HepG2 (cell line): ENCODE results near the gene OMA1. TPM values are rescaled to one million over a fixed set of nuclear protein-coding genes. Genes with fewer than 3 reads are reported as not detected.

Experiments
- ATAC-seq: fragments of 200-7000 bp; cut with Tn5 transposase; 3 replicates; pipeline ENCODE4 v1.9.1; 2020; ENCODE audit warnings: mild to moderate bottlenecking, moderate library complexity
- BruUV-seq: library from RNA; stranded (reverse); fragments of 400-500 nt; replicated peaks from 2 replicates; lab custom pipeline; 2021; lab: Mats Ljungman, UMichigan
- CTCF ChIA-PET: fragments of 300-600 bp; formaldehyde crosslinking; extraction: SDS; loops from one replicate; lab custom pipeline; 2021; ENCODE audit warnings: low total read pairs, inconsistent platforms, low intra/inter-chr PET ratio; lab: Yijun Ruan, JAX
- POLR2A ChIA-PET: fragments of 350-600 bp; sonication (Branson Sonifier 250); formaldehyde crosslinking; loops from one replicate; lab custom pipeline; 2020; ENCODE audit warnings: antibody characterized with exemption, inconsistent platforms; lab: Yijun Ruan, JAX
- DNase-seq: peaks from one replicate; pipeline ENCODE4 v3.0.0-alpha.2; 2015; ENCODE audit warnings: low spot score
- FAIRE-seq: peaks from 3 replicates; lab custom pipeline; 2011; peaks lifted over from hg19 to GRCh38; lab: Jason Lieb, UNC
- H2AFZ ChIP-seq: one replicate; pipeline ENCODE4 v1.6.1; 2011; ENCODE audit warnings: low read length, inconsistent platforms
- H3K27ac ChIP-seq: fragments of 300-600 bp; 3 replicates; pipeline ENCODE4 v1.8.0; 2011; ENCODE audit warnings: mixed run types, mild to moderate bottlenecking, mixed read lengths, low read length, inconsistent platforms; ENCODE audit not compliant: insufficient read depth; ENCODE audit errors: extremely low read length
- H3K27me3 ChIP-seq, 2 experiments: fragments of 200-600 bp in 1 of 2; 2 replicates in 1 of 2; 3 replicates in 1 of 2; pipeline versions ENCODE4 v1.6.0 to v1.8.0; 2011; ENCODE audit warnings: low read length in 2 of 2, mild to moderate bottlenecking in 2 of 2, moderate library complexity in 2 of 2, inconsistent platforms in 1 of 2; ENCODE audit not compliant: insufficient read depth in 2 of 2, control insufficient read depth in 1 of 2
- H3K36me3 ChIP-seq, 2 experiments: fragments of 200-600 bp in 1 of 2; replicated peaks in 1 of 2; 2 replicates in 1 of 2; 3 replicates in 1 of 2; pipeline versions ENCODE4 v1.5.1 to v1.8.0; 2011; ENCODE audit warnings: low read length in 2 of 2, inconsistent platforms in 1 of 2; ENCODE audit not compliant: insufficient read depth in 2 of 2, control insufficient read depth in 1 of 2
- H3K4me1 ChIP-seq: 2 replicates; pipeline ENCODE4 v1.5.1; 2012; ENCODE audit warnings: low read length, inconsistent platforms; ENCODE audit not compliant: insufficient read depth
- H3K4me2 ChIP-seq: 2 replicates; pipeline ENCODE4 v1.6.0; 2011; ENCODE audit warnings: low read depth, low read length, inconsistent platforms
- H3K4me3 ChIP-seq, 3 experiments: fragments of 200-600 bp in 1 of 3; sonication (generic), shearing (Covaris generic) in 1 of 3; replicated peaks in 1 of 3; 2 replicates each; pipeline ENCODE4 v1.5.1; 2011 to 2016; ENCODE audit warnings: low read length in 3 of 3, inconsistent platforms in 2 of 3, low read depth in 2 of 3, mild to moderate bottlenecking in 2 of 3, control low read depth in 1 of 3, mixed read lengths in 1 of 3; ENCODE audit not compliant: insufficient read depth in 1 of 3
- H3K79me2 ChIP-seq: one replicate; pipeline ENCODE4 v1.6.1; 2011; ENCODE audit warnings: low read length, inconsistent platforms; ENCODE audit not compliant: insufficient read depth
- H3K9ac ChIP-seq: 2 replicates; pipeline ENCODE4 v1.6.0; 2011; ENCODE audit warnings: mild to moderate bottlenecking, low read depth, low read length, inconsistent platforms; ENCODE audit not compliant: insufficient read depth
- H3K9me3 ChIP-seq: 2 replicates; pipeline ENCODE4 v1.5.1; 2012; ENCODE audit warnings: mild to moderate bottlenecking, low read length
- H4K20me1 ChIP-seq: 2 replicates; pipeline ENCODE4 v1.6.0; 2011; ENCODE audit warnings: inconsistent platforms, mild to moderate bottlenecking, low read length, moderate library complexity; ENCODE audit not compliant: insufficient read depth
- FOXP1 ChIP-seq, 2 experiments: fragments of 450-650 bp in 1 of 2; IDR thresholded peaks; 2 replicates each; pipeline ENCODE4 v1.6.1; 2017 to 2018; ENCODE audit warnings: antibody characterized with exemption in 1 of 2
- FOXP4 ChIP-seq: sonication (generic); formaldehyde crosslinking; IDR thresholded peaks from 2 replicates; pipeline ENCODE4 v1.4.0; 2020; ENCODE audit warnings: missing genetic modification reagents
- GATAD2A ChIP-seq: IDR thresholded peaks from 2 replicates; pipeline ENCODE4 v1.6.1; 2016
- NR2F6 ChIP-seq, 2 experiments: IDR thresholded peaks; 2 replicates each; pipeline ENCODE4 v1.6.1; 2016; ENCODE audit warnings: antibody characterized with exemption in 1 of 2, mild to moderate bottlenecking in 1 of 2
- POLR2G ChIP-seq: fragments of 200-400 bp; formaldehyde crosslinking; IDR thresholded peaks from 2 replicates; pipeline ENCODE4 v1.6.1; 2018; ENCODE audit warnings: mild to moderate bottlenecking, low read depth, low read length, moderate library complexity
- SNAPC2 ChIP-seq: sonication (generic); formaldehyde crosslinking; IDR thresholded peaks from 2 replicates; pipeline ENCODE4 v1.8.1; 2022; ENCODE audit warnings: mild to moderate bottlenecking, missing genetic modification reagents
- THAP9 ChIP-seq: sonication (generic); formaldehyde crosslinking; IDR thresholded peaks from 2 replicates; pipeline ENCODE4; 2020; ENCODE audit warnings: missing genetic modification reagents, mild to moderate bottlenecking, borderline replicate concordance
- ZFAT ChIP-seq: sonication (generic); formaldehyde crosslinking; conservative IDR thresholded peaks from 2 replicates; pipeline ENCODE4 v1.8.1; 2023; ENCODE audit warnings: missing genetic modification reagents, inconsistent platforms
- ZNF687 ChIP-seq: sonication (generic); formaldehyde crosslinking; IDR thresholded peaks from 2 replicates; pipeline ENCODE4 v1.5.1; 2020; ENCODE audit warnings: mild to moderate bottlenecking, missing genetic modification reagents, moderate library complexity
- ZZZ3 ChIP-seq: sonication (generic); formaldehyde crosslinking; IDR thresholded peaks from 2 replicates; pipeline ENCODE4 v1.4.0; 2020; ENCODE audit warnings: missing genetic modification reagents, mild to moderate bottlenecking, borderline replicate concordance
- in situ Hi-C: cut with HindIII; loops from 2 replicates; pipeline ENCODE4 v1.10.0; 2017; ENCODE audit warnings: low pct_unique_long_range_greater_than_20kb; ENCODE audit not compliant: extremely low pct_ligation_motif_present
- intact Hi-C: fragments of 100-400 bp; cut with micrococcal nuclease; formaldehyde crosslinking; loops from one replicate; pipeline ENCODE4 v1.10.0; 2022; ENCODE audit not compliant: unreplicated experiment
- polyA plus RNA-seq, 8 experiments: library from polyadenylated mRNA; depleted of rRNA in 3 of 8; stranded (reverse) in 7 of 8; unstranded in 1 of 8; fragments of >200 nt; fragmentation: Illumina TruSeq in 4 of 8; extraction: Trizol in 4 of 8; gene quantifications; 2 replicates each; pipeline versions ENCODE4 v1.2.1 to v1.2.3, GENCODE V29; 2011 to 2016; ENCODE audit warnings: low read depth in 4 of 8, missing spikeins in 1 of 8, mixed read lengths in 1 of 8; ENCODE audit not compliant: insufficient read depth in 1 of 8
- total RNA-seq, 5 experiments: library from RNA; depleted of rRNA; stranded (reverse); fragments of >200 nt; fragmentation: Illumina TruSeq; extraction: Trizol; gene quantifications; 2 replicates each; pipeline ENCODE4 v1.2.3, GENCODE V29; 2016; ENCODE audit warnings: low read depth in 1 of 5

The OMA1 gene
- total and polyA plus RNA-seq, 2 of the 13 experiments (the other 11 are each of a cell fraction or from before 2014, with no cell fraction given) = 7.0 to 26.9 TPM

GRCh38 chr1:58591806-58592205 lies 45.3 kb upstream of the OMA1 start (continued):
- TF ChIP-seq THAP9 (CRISPR knock-in tag) = no peak

GRCh38 chr1:58590019-58590418 lies 43.5 kb upstream of the OMA1 start:
- Histone ChIP-seq H3K9me3 (no peaks in the 10 kb centered on the region), H4K20me1 (no peaks in the 10 kb centered on the region), H3K36me3 (no peaks in the 10 kb centered on the region), H3K4me1 (no peaks in the 10 kb centered on the region), H3K9ac (no peak overlapping the region), H3K79me2 (no peaks in the 10 kb centered on the region), H3K27ac (no peak overlapping the region), H2AFZ (no peak overlapping the region), H3K27me3 (peaks cover 0 to 1% of the 10 kb centered on the region in 2 experiments; a peak in 1 of 5 replicates), H3K4me2 (no peak overlapping the region), H3K4me3 (no peak overlapping the region)
- intact Hi-C loops = no loop called here
- FAIRE-seq (no peak), ATAC-seq (no peak), DNase-seq (no peak)
- TF ChIP-seq ZZZ3 (CRISPR knock-in tag) = no peak
- no peak for TF ChIP-seq SNAPC2 (CRISPR knock-in tag)
- no peak for TF ChIP-seq FOXP1 (IDR thresholded peaks at IDR 0.05)
- no peak for TF ChIP-seq FOXP1 (CRISPR knock-in tag; IDR thresholded peaks at IDR 0.05)
- TF ChIP-seq POLR2G = no peak
- TF ChIP-seq ZFAT (CRISPR knock-in tag) = no peak
- TF ChIP-seq FOXP4 (CRISPR knock-in tag) = no peak
- no peak for TF ChIP-seq NR2F6 (IDR thresholded peaks at IDR 0.05)
- TF ChIP-seq NR2F6 (CRISPR knock-in tag; IDR thresholded peaks at IDR 0.05) = no peak
- no peak for TF ChIP-seq ZNF687
- no peak for TF ChIP-seq GATAD2A
- ChIA-PET POLR2A (no interaction called here), CTCF (no interaction called here)
- in situ Hi-C loops = no loop called here
- no TSS peak for BruUV-seq
